HepG2 (cell line): Measurements from ENCODE around the gene ZCCHC9. TPM values are rescaled to one million over a fixed set of nuclear protein-coding genes. Genes with fewer than 3 reads are reported as not detected.

Experiments used
- ATAC-seq: fragments of 200-7000 bp; cut with Tn5 transposase; 3 replicates; pipeline ENCODE4 v1.9.1; 2020; ENCODE audit warnings: mild to moderate bottlenecking, moderate library complexity
- BruUV-seq: library from RNA; stranded (reverse); fragments of 400-500 nt; replicated peaks from 2 replicates; lab custom pipeline; 2021; lab: Mats Ljungman, UMichigan
- CTCF ChIA-PET: fragments of 300-600 bp; formaldehyde crosslinking; extraction: SDS; loops from one replicate; lab custom pipeline; 2021; ENCODE audit warnings: low total read pairs, inconsistent platforms, low intra/inter-chr PET ratio; lab: Yijun Ruan, JAX
- POLR2A ChIA-PET: fragments of 350-600 bp; sonication (Branson Sonifier 250); formaldehyde crosslinking; loops from one replicate; lab custom pipeline; 2020; ENCODE audit warnings: antibody characterized with exemption, inconsistent platforms; lab: Yijun Ruan, JAX
- DNase-seq: peaks from one replicate; pipeline ENCODE4 v3.0.0-alpha.2; 2015; ENCODE audit warnings: low spot score
- FAIRE-seq: peaks from 3 replicates; lab custom pipeline; 2011; peaks lifted over from hg19 to GRCh38; lab: Jason Lieb, UNC
- H2AFZ ChIP-seq: one replicate; pipeline ENCODE4 v1.6.1; 2011; ENCODE audit warnings: low read length, inconsistent platforms
- H3K27ac ChIP-seq: fragments of 300-600 bp; 3 replicates; pipeline ENCODE4 v1.8.0; 2011; ENCODE audit warnings: mixed run types, mild to moderate bottlenecking, mixed read lengths, low read length, inconsistent platforms; ENCODE audit not compliant: insufficient read depth; ENCODE audit errors: extremely low read length
- H3K27me3 ChIP-seq, 2 experiments: fragments of 200-600 bp in 1 of 2; 2 replicates in 1 of 2; 3 replicates in 1 of 2; pipeline versions ENCODE4 v1.6.0 to v1.8.0; 2011; ENCODE audit warnings: low read length in 2 of 2, mild to moderate bottlenecking in 2 of 2, moderate library complexity in 2 of 2, inconsistent platforms in 1 of 2; ENCODE audit not compliant: insufficient read depth in 2 of 2, control insufficient read depth in 1 of 2
- H3K36me3 ChIP-seq, 2 experiments: fragments of 200-600 bp in 1 of 2; replicated peaks in 1 of 2; 2 replicates in 1 of 2; 3 replicates in 1 of 2; pipeline versions ENCODE4 v1.5.1 to v1.8.0; 2011; ENCODE audit warnings: low read length in 2 of 2, inconsistent platforms in 1 of 2; ENCODE audit not compliant: insufficient read depth in 2 of 2, control insufficient read depth in 1 of 2
- H3K4me1 ChIP-seq: 2 replicates; pipeline ENCODE4 v1.5.1; 2012; ENCODE audit warnings: low read length, inconsistent platforms; ENCODE audit not compliant: insufficient read depth
- H3K4me2 ChIP-seq: 2 replicates; pipeline ENCODE4 v1.6.0; 2011; ENCODE audit warnings: low read depth, low read length, inconsistent platforms
- H3K4me3 ChIP-seq, 3 experiments: fragments of 200-600 bp in 1 of 3; sonication (generic), shearing (Covaris generic) in 1 of 3; replicated peaks in 1 of 3; 2 replicates each; pipeline ENCODE4 v1.5.1; 2011 to 2016; ENCODE audit warnings: low read length in 3 of 3, inconsistent platforms in 2 of 3, low read depth in 2 of 3, mild to moderate bottlenecking in 2 of 3, control low read depth in 1 of 3, mixed read lengths in 1 of 3; ENCODE audit not compliant: insufficient read depth in 1 of 3
- H3K79me2 ChIP-seq: one replicate; pipeline ENCODE4 v1.6.1; 2011; ENCODE audit warnings: low read length, inconsistent platforms; ENCODE audit not compliant: insufficient read depth
- H3K9ac ChIP-seq: 2 replicates; pipeline ENCODE4 v1.6.0; 2011; ENCODE audit warnings: mild to moderate bottlenecking, low read depth, low read length, inconsistent platforms; ENCODE audit not compliant: insufficient read depth
- H3K9me3 ChIP-seq: 2 replicates; pipeline ENCODE4 v1.5.1; 2012; ENCODE audit warnings: mild to moderate bottlenecking, low read length
- H4K20me1 ChIP-seq: 2 replicates; pipeline ENCODE4 v1.6.0; 2011; ENCODE audit warnings: inconsistent platforms, mild to moderate bottlenecking, low read length, moderate library complexity; ENCODE audit not compliant: insufficient read depth
- ARNT ChIP-seq: fragments of 450-650 bp; IDR thresholded peaks from 2 replicates; pipeline ENCODE4 v1.6.1; 2017
- CEBPB ChIP-seq: IDR thresholded peaks from 2 replicates; pipeline ENCODE4 v1.6.1; 2011; ENCODE audit warnings: low read depth, low read length, improper control_type of control experiment, borderline replicate concordance
- DRAP1 ChIP-seq: IDR thresholded peaks from 2 replicates; pipeline ENCODE4 v1.6.1; 2016; ENCODE audit warnings: missing genetic modification reagents, missing compliant biosample characterization
- FOXA1 ChIP-seq, 2 experiments: fragments of 450-650 bp in 1 of 2; sonication (generic) in 1 of 2; formaldehyde crosslinking in 1 of 2; IDR thresholded peaks; 2 replicates each; pipeline versions ENCODE4 v1.4.0 to v1.6.1; 2016 to 2020; ENCODE audit warnings: missing genetic modification reagents in 1 of 2
- GFI1 ChIP-seq: sonication (generic); formaldehyde crosslinking; IDR thresholded peaks from 2 replicates; pipeline ENCODE4 v1.5.0; 2020; ENCODE audit warnings: missing genetic modification reagents, mild to moderate bottlenecking, borderline replicate concordance
- HNF1B ChIP-seq: sonication (generic); formaldehyde crosslinking; IDR thresholded peaks from 2 replicates; pipeline ENCODE4 v1.5.1; 2020; ENCODE audit warnings: mild to moderate bottlenecking, moderate library complexity, missing genetic modification reagents
- PLSCR1 ChIP-seq: sonication (generic); formaldehyde crosslinking; IDR thresholded peaks from 2 replicates; pipeline ENCODE4 v1.5.0; 2020; ENCODE audit warnings: missing genetic modification reagents, mild to moderate bottlenecking, borderline replicate concordance
- SMYD3 ChIP-seq: sonication (generic); formaldehyde crosslinking; IDR thresholded peaks from 2 replicates; pipeline ENCODE4 v1.8.1; 2023; ENCODE audit warnings: mild to moderate bottlenecking, missing genetic modification reagents
- SRSF4 ChIP-seq: fragments of 200-400 bp; formaldehyde crosslinking; IDR thresholded peaks from one replicate; pipeline ENCODE4 v1.6.1; 2018; ENCODE audit warnings: mild to moderate bottlenecking, low read depth, low read length, moderate library complexity; ENCODE audit not compliant: poor library complexity, severe bottlenecking
- ZFP36L1 ChIP-seq: sonication (generic); formaldehyde crosslinking; IDR thresholded peaks from 2 replicates; pipeline ENCODE4 v1.8.0; 2022; ENCODE audit warnings: mild to moderate bottlenecking, missing genetic modification reagents, moderate library complexity
- ZNF512 ChIP-seq: sonication (generic); formaldehyde crosslinking; IDR thresholded peaks from 2 replicates; pipeline ENCODE4 v1.4.0; 2020; ENCODE audit warnings: mild to moderate bottlenecking, missing genetic modification reagents
- WGBS: methylation state at CpG from one replicate; pipeline ENCODE4 v1.1.6; 2017; ENCODE audit warnings: low lambda C conversion rate; 5-methylcytosine and 5-hydroxymethylcytosine counted together
- in situ Hi-C: cut with HindIII; loops from 2 replicates; pipeline ENCODE4 v1.10.0; 2017; ENCODE audit warnings: low pct_unique_long_range_greater_than_20kb; ENCODE audit not compliant: extremely low pct_ligation_motif_present
- intact Hi-C: fragments of 100-400 bp; cut with micrococcal nuclease; formaldehyde crosslinking; loops from one replicate; pipeline ENCODE4 v1.10.0; 2022; ENCODE audit not compliant: unreplicated experiment
- polyA plus RNA-seq, 8 experiments: library from polyadenylated mRNA; depleted of rRNA in 3 of 8; stranded (reverse) in 7 of 8; unstranded in 1 of 8; fragments of >200 nt; fragmentation: Illumina TruSeq in 4 of 8; extraction: Trizol in 4 of 8; gene quantifications; 2 replicates each; pipeline versions ENCODE4 v1.2.1 to v1.2.3, GENCODE V29; 2011 to 2016; ENCODE audit warnings: low read depth in 4 of 8, missing spikeins in 1 of 8, mixed read lengths in 1 of 8; ENCODE audit not compliant: insufficient read depth in 1 of 8
- total RNA-seq, 5 experiments: library from RNA; depleted of rRNA; stranded (reverse); fragments of >200 nt; fragmentation: Illumina TruSeq; extraction: Trizol; gene quantifications; 2 replicates each; pipeline ENCODE4 v1.2.3, GENCODE V29; 2016; ENCODE audit warnings: low read depth in 1 of 5

Gene ZCCHC9
- total and polyA plus RNA-seq, 2 of the 13 experiments (the other 11 are each of a cell fraction or from before 2014, with no cell fraction given) = 28.7 to 52.5 TPM

GRCh38 chr5:81302596-81302995, 1.2 kb downstream of the ZCCHC9 start:
- in situ Hi-C loops (no loop called here), intact Hi-C loops (loop anchor here (5.0 kb wide), 2 partner anchors 70 kb away; partner anchors contain the start of gene CKMT2)
- peaks cover 1 to 11% of the 10 kb centered on the region in 2 experiments; a peak in 3 of 5 replicates for H3K36me3 ChIP-seq
- no peaks in the 10 kb centered on the region; a peak in 1 of 5 replicates for H3K27me3 ChIP-seq
- TF ChIP-seq CEBPB = no peak
- TF ChIP-seq FOXA1 (IDR thresholded peaks at IDR 0.05) = no peak
- TF ChIP-seq FOXA1 (CRISPR knock-in tag; IDR thresholded peaks at IDR 0.05) = no peak
- no peak for TF ChIP-seq GFI1 (CRISPR knock-in tag)
- no peak for TF ChIP-seq SRSF4
- TF ChIP-seq ZFP36L1 (CRISPR knock-in tag) = no peak
- no peak for TF ChIP-seq PLSCR1
- TF ChIP-seq HNF1B (CRISPR knock-in tag) = no peak
- TF ChIP-seq ARNT = no peak
- TF ChIP-seq DRAP1 (CRISPR knock-in tag) = no peak
- no peak for TF ChIP-seq ZNF512
- TF ChIP-seq SMYD3 (CRISPR knock-in tag) = no peak
- peak overlapping the region; percentile 93 to 95 (median 94) for H3K4me3 ChIP-seq
- H2AFZ ChIP-seq = no peak overlapping the region
- peak overlapping the region; percentile 91 for H3K9ac ChIP-seq
- H3K4me2 ChIP-seq = peak overlapping the region; percentile 91
- peak overlapping the region; percentile 89 for H3K27ac ChIP-seq
- H3K4me1 ChIP-seq = peaks cover 35% of the 10 kb centered on the region
- 13% methylated on average over 5 of the region's 5 CpGs for WGBS
- H3K9me3 ChIP-seq = no peaks in the 10 kb centered on the region
- H3K79me2 ChIP-seq = peaks cover 39% of the 10 kb centered on the region
- ATAC-seq (peak; percentile 39), DNase-seq (peak; percentile 24), FAIRE-seq (no peak)
- H4K20me1 ChIP-seq = no peaks in the 10 kb centered on the region
- POLR2A ChIA-PET = interaction anchor here (1.5 to 1.9 kb wide), 2 partner anchors 60 to 68 kb away, joined by 7 to 11 read pairs; no protein-coding TSS in a partner anchor
- BruUV-seq = no TSS peak
- CTCF ChIA-PET = no interaction called here
